GM08714 (cell line): ENCODE measurements around the gene CTBP1.
"Not testable (repeated sequence)": the region's sequence is repeated elsewhere in the genome, so short reads cannot be mapped to it uniquely, and the experiment has no call there.

Experiments
- H3K4me3 ChIP-seq: fragments of 200-500 bp; sonication (Bioruptor generic); 2 replicates; pipeline ENCODE4 v1.5.1; 2014; ENCODE audit warnings: mild to moderate bottlenecking, low read length, inconsistent platforms
- ZNF274 ChIP-seq: IDR thresholded peaks from 2 replicates; pipeline ENCODE4 v1.6.1; 2012; ENCODE audit warnings: mild to moderate bottlenecking, low read depth, low read length

The CTBP1 gene

GRCh38 chr4:1241936-1242505, 6.9 kb downstream of the CTBP1 start:
- no peak overlapping the region for H3K4me3 ChIP-seq
- TF ChIP-seq ZNF274 = no peak

GRCh38 chr4:1241466-1241935, 7.4 kb downstream of the CTBP1 start:
- no peak overlapping the region for H3K4me3 ChIP-seq
- no peak for TF ChIP-seq ZNF274

GRCh38 chr4:1240721-1241465, 8.0 kb downstream of the CTBP1 start:
- no peak for TF ChIP-seq ZNF274
- no peak overlapping the region for H3K4me3 ChIP-seq

GRCh38 chr4:1239950-1240307, 9.0 kb downstream of the CTBP1 start:
- no peak overlapping the region for H3K4me3 ChIP-seq
- TF ChIP-seq ZNF274 = no peak

GRCh38 chr4:1239141-1239949, 9.6 kb downstream of the CTBP1 start:
- TF ChIP-seq ZNF274 = no peak
- no peak overlapping the region for H3K4me3 ChIP-seq

- no peak overlapping the region for H3K4me3 ChIP-seq
- no peak for TF ChIP-seq ZNF274
Measured at GRCh38 chr4:1238676-1239000, 10.3 kb downstream of the CTBP1 start.

- TF ChIP-seq ZNF274 = no peak
- H3K4me3 ChIP-seq = no peak overlapping the region
Measured at GRCh38 chr4:1237981-1238675, 10.8 kb downstream of the CTBP1 start.

GRCh38 chr4:1237261-1237660, 11.7 kb downstream of the CTBP1 start:
- H3K4me3 ChIP-seq = not testable (repeated sequence)

- H3K4me3 ChIP-seq = not testable (repeated sequence)
Measured at GRCh38 chr4:1236836-1237235, 12.1 kb downstream of the CTBP1 start.

GRCh38 chr4:1236103-1236641, 12.8 kb downstream of the CTBP1 start:
- no peak overlapping the region for H3K4me3 ChIP-seq
- no peak for TF ChIP-seq ZNF274

GRCh38 chr4:1235381-1236102, 13.4 kb downstream of the CTBP1 start:
- H3K4me3 ChIP-seq = no peak overlapping the region
- TF ChIP-seq ZNF274 = no peak

GRCh38 chr4:1234811-1235292, 14.1 kb downstream of the CTBP1 start:
- H3K4me3 ChIP-seq = no peak overlapping the region
- TF ChIP-seq ZNF274 = no peak

GRCh38 chr4:1234309-1234695, 14.6 kb downstream of the CTBP1 start:
- H3K4me3 ChIP-seq = no peak overlapping the region
- no peak for TF ChIP-seq ZNF274
